Endothelial cell of umbilical vein (primary cell): ENCODE data around the gene PON2. TPM values are rescaled to one million over a fixed set of nuclear protein-coding genes. Genes with fewer than 3 reads are reported as not detected.

Source experiments
- BruUV-seq: library from RNA; stranded (reverse); fragments of 400-500 nt; replicated peaks from 2 replicates; lab custom pipeline; 2021; lab: Mats Ljungman, UMichigan
- CTCF ChIA-PET: fragments of 300-600, 350-600 bp; sonication (Branson Sonifier 250); formaldehyde crosslinking; loops from one replicate; lab custom pipeline; 2021; ENCODE audit warnings: antibody characterized with exemption, inconsistent platforms; lab: Charles Lee
- POLR2A ChIA-PET: fragments of 300-600, 350-600 bp; sonication (Branson Sonifier 250); formaldehyde crosslinking; loops from one replicate; lab custom pipeline; 2021; ENCODE audit warnings: antibody characterized with exemption, inconsistent platforms; lab: Charles Lee
- DNase-seq: peaks from one replicate; pipeline ENCODE4 v3.0.0-alpha.2; 2011; ENCODE audit warnings: low read depth, low spot score
- FAIRE-seq: peaks from 2 replicates; lab custom pipeline; 2011; peaks lifted over from hg19 to GRCh38; lab: Jason Lieb, UNC
- H2AFZ ChIP-seq: 2 replicates; pipeline ENCODE4 v1.6.0; 2012; ENCODE audit warnings: low read depth, low read length, control low read depth, inconsistent platforms
- H3K27ac ChIP-seq: 2 replicates; pipeline ENCODE4 v1.5.1; 2011; ENCODE audit warnings: low read depth, mild to moderate bottlenecking, control low read depth, low read length, moderate library complexity; ENCODE audit not compliant: insufficient read depth
- H3K27me3 ChIP-seq, 2 experiments: 2 replicates each; pipeline versions ENCODE4 v1.6.0 to v1.6.1; 2011; ENCODE audit warnings: low read length in 2 of 2, mixed read lengths in 1 of 2; ENCODE audit not compliant: control insufficient read depth in 2 of 2, insufficient read depth in 2 of 2
- H3K36me3 ChIP-seq, 2 experiments: 2 replicates in 1 of 2; 3 replicates in 1 of 2; pipeline ENCODE4 v1.5.1; 2011; ENCODE audit warnings: low read length in 2 of 2, mild to moderate bottlenecking in 1 of 2, moderate library complexity in 1 of 2; ENCODE audit not compliant: control insufficient read depth in 2 of 2, insufficient read depth in 2 of 2; ENCODE audit errors: extremely low read depth in 1 of 2
- H3K4me1 ChIP-seq: 3 replicates; pipeline ENCODE4 v1.5.1; 2011; ENCODE audit warnings: mild to moderate bottlenecking, low read length; ENCODE audit not compliant: control insufficient read depth, insufficient read depth; ENCODE audit errors: extremely low read depth
- H3K4me2 ChIP-seq: 2 replicates; pipeline ENCODE4 v1.6.1; 2011; ENCODE audit warnings: low read length, control low read depth, mixed read lengths; ENCODE audit not compliant: insufficient read depth
- H3K4me3 ChIP-seq, 3 experiments: fragments of 200-600 bp in 1 of 3; sonication (generic), shearing (Covaris generic) in 1 of 3; replicated peaks in 1 of 3; 2 replicates each; pipeline ENCODE4 v1.5.1; 2011 to 2016; ENCODE audit warnings: control low read depth in 3 of 3, low read length in 3 of 3, mild to moderate bottlenecking in 2 of 3, inconsistent platforms in 1 of 3, low read depth in 1 of 3, moderate library complexity in 1 of 3; ENCODE audit not compliant: insufficient read depth in 1 of 3
- H3K79me2 ChIP-seq: 2 replicates; pipeline ENCODE4 v1.6.0; 2012; ENCODE audit warnings: low read length, inconsistent platforms; ENCODE audit not compliant: control insufficient read depth, insufficient read depth
- H3K9ac ChIP-seq: replicated peaks from 2 replicates; pipeline ENCODE3; 2011; ENCODE audit warnings: low read length, control low read depth; ENCODE audit not compliant: insufficient read depth; ENCODE audit errors: extremely low read depth
- H3K9me1 ChIP-seq: replicated peaks from 3 replicates; pipeline ENCODE4 v1.6.0; 2011; ENCODE audit warnings: mild to moderate bottlenecking, low read length; ENCODE audit not compliant: control insufficient read depth, insufficient read depth; ENCODE audit errors: extremely low read depth
- H3K9me3 ChIP-seq: replicated peaks from 2 replicates; pipeline ENCODE4 v1.5.1; 2012; ENCODE audit warnings: low read length, inconsistent platforms; ENCODE audit not compliant: control insufficient read depth, insufficient read depth
- H4K20me1 ChIP-seq: replicated peaks from 2 replicates; pipeline ENCODE3; 2011; ENCODE audit warnings: mild to moderate bottlenecking, low read length; ENCODE audit not compliant: control insufficient read depth, insufficient read depth; ENCODE audit errors: extremely low read depth
- CTCF ChIP-seq, 2 donors: IDR thresholded peaks; 1 replicate in 1 of 2; 2 replicates in 1 of 2; pipeline ENCODE4 v1.5.1; 2011; ENCODE audit warnings: low read length in 2 of 2, mild to moderate bottlenecking in 2 of 2, moderate library complexity in 2 of 2, control low read depth in 1 of 2, inconsistent platforms in 1 of 2, low read depth in 1 of 2; ENCODE audit not compliant: insufficient read depth in 1 of 2; ENCODE audit errors: extremely low read depth in 1 of 2
- EZH2 ChIP-seq: IDR thresholded peaks from 2 replicates; pipeline ENCODE4 v1.6.1; 2012; ENCODE audit warnings: borderline replicate concordance, low read depth, mild to moderate bottlenecking, moderate library complexity, low read length, inconsistent platforms; ENCODE audit not compliant: severe bottlenecking
- FOS ChIP-seq: IDR thresholded peaks from 2 replicates; pipeline ENCODE4 v1.6.1; 2011; ENCODE audit warnings: mild to moderate bottlenecking, low read length, moderate library complexity, borderline replicate concordance; ENCODE audit not compliant: insufficient read depth
- GATA2 ChIP-seq: IDR thresholded peaks from 2 replicates; pipeline ENCODE4 v1.7.0; 2011; ENCODE audit warnings: low read depth, mild to moderate bottlenecking, moderate library complexity, mixed read lengths, low read length; ENCODE audit not compliant: insufficient read length, insufficient read depth
- JUN ChIP-seq: IDR thresholded peaks from 2 replicates; pipeline ENCODE4 v1.6.1; 2011; ENCODE audit warnings: borderline replicate concordance, low read depth; ENCODE audit not compliant: insufficient read length, insufficient read depth
- MAX ChIP-seq: IDR thresholded peaks from 2 replicates; pipeline ENCODE4 v1.6.1; 2011; ENCODE audit not compliant: insufficient read depth, insufficient read length
- MYC ChIP-seq: IDR thresholded peaks from one replicate; pipeline ENCODE4 v1.6.1; 2011; ENCODE audit warnings: mild to moderate bottlenecking, low read depth, low read length
- POLR2A ChIP-seq: IDR thresholded peaks from 2 replicates; pipeline ENCODE4 v1.6.1; 2012; ENCODE audit warnings: low read depth, mild to moderate bottlenecking, control low read depth, low read length
- POLR2AphosphoS5 ChIP-seq: IDR thresholded peaks from 2 replicates; pipeline ENCODE4 v1.6.1; 2012; ENCODE audit warnings: low read depth, mild to moderate bottlenecking, control low read depth, low read length, moderate library complexity; ENCODE audit not compliant: insufficient read depth
- dilution Hi-C: fragments of 300-500 bp; cut with MboI; formaldehyde crosslinking; loops from one replicate; pipeline ENCODE4 v1.15.0; 2019; ENCODE audit warnings: low sequenced_read_pairs; ENCODE audit not compliant: extremely low pct_ligation_motif_present
- intact Hi-C: fragments of 100-400 bp; cut with micrococcal nuclease; formaldehyde crosslinking; loops from one replicate; pipeline ENCODE4 v1.10.0; 2022
- polyA plus RNA-seq, 4 experiments: library from polyadenylated mRNA; depleted of rRNA in 3 of 4; stranded (reverse) in 3 of 4; unstranded in 1 of 4; fragments of >200 nt; gene quantifications; 2 replicates each; pipeline versions ENCODE4 v1.2.1 to v1.2.3, GENCODE V29; 2011 to 2012; ENCODE audit warnings: missing spikeins in 1 of 4
- total RNA-seq: library from RNA; stranded (reverse); gene quantifications from 2 replicates; pipeline ENCODE4 v1.2.3, GENCODE V29; 2021

The PON2 gene
- total and polyA plus RNA-seq, 2 donors (not counting 3 experiments of a cell fraction or from before 2014, with no cell fraction given), result 110 to 125 TPM

- FAIRE-seq, result no peak
- dilution Hi-C loops (no loop called here), intact Hi-C loops (no loop called here)
- POLR2A ChIA-PET, result no interaction called here
- Histone ChIP-seq H3K27ac (no peak overlapping the region), H3K4me3 (no peak overlapping the region), H3K27me3 (peaks cover 0 to 6% of the 10 kb centered on the region in 2 experiments), H2AFZ (no peak overlapping the region), H3K9me3 (no peaks in the 10 kb centered on the region), H3K36me3 (no peaks in the 10 kb centered on the region), H3K9me1 (no peaks in the 10 kb centered on the region), H3K9ac (no peak overlapping the region), H3K4me2 (no peak overlapping the region), H4K20me1 (no peaks in the 10 kb centered on the region), H3K4me1 (no peaks in the 10 kb centered on the region), H3K79me2 (no peaks in the 10 kb centered on the region)
- no TSS peak for BruUV-seq
- DNase-seq, result no peak
- CTCF ChIA-PET, result interaction anchor here (0.5 to 8.0 kb wide), 7 partner anchors 8 to 1033 kb away, joined by 3 to 131 read pairs (median 4); no protein-coding TSS in a partner anchor
- TF ChIP-seq EZH2 (no peak), MYC (no peak), JUN (no peak), POLR2A (no peak), GATA2 (no peak), CTCF (IDR thresholded peaks at IDR 0.05; ENCODE audit: extremely low read depth in 1 of 2, insufficient read depth in 1 of 2, low read depth in 1 of 2, low read length in 2 of 2) (no peak), MAX (no peak), POLR2AphosphoS5 (no peak), FOS (no peak)
Measured at GRCh38 chr7:95482424-95482823, 47.6 kb upstream of the PON2 start.
